Activated CD8-positive, alpha-beta T cell treated with anti-CD3 and anti-CD28 coated beads for 36 hours (primary cell): ENCODE measurements around the gene RAC2. TPM values are rescaled to one million over a fixed set of nuclear protein-coding genes. Genes with fewer than 3 reads are reported as not detected.

Source experiments
- ATAC-seq: fragments of 200-7000 bp; cut with Tn5 transposase; one replicate; pipeline ENCODE4 v1.10.0; 2021; ENCODE audit warnings: mild to moderate bottlenecking, moderate library complexity
- CTCF ChIA-PET: fragments of 350-600 bp; sonication (Branson Sonifier 250); formaldehyde crosslinking; loops from one replicate; lab custom pipeline; 2021; ENCODE audit warnings: antibody characterized with exemption; lab: Charles Lee
- POLR2A ChIA-PET: fragments of 350-600 bp; sonication (Branson Sonifier 250); formaldehyde crosslinking; loops from one replicate; lab custom pipeline; 2021; ENCODE audit warnings: antibody characterized with exemption; lab: Charles Lee
- DNase-seq: peaks from one replicate; pipeline ENCODE4 v3.0.0-alpha.2; 2020
- H3K27ac Mint-ChIP-seq: one replicate; pipeline ENCODE4 v1.8.0; 2021; ENCODE audit warnings: mild to moderate bottlenecking, mixed read lengths
- H3K27me3 Mint-ChIP-seq: one replicate; pipeline ENCODE4 v1.8.0; 2021; ENCODE audit warnings: mixed read lengths
- H3K36me3 Mint-ChIP-seq: one replicate; pipeline ENCODE4 v1.8.0; 2021; ENCODE audit warnings: low read depth, mixed read lengths
- H3K4me1 Mint-ChIP-seq: one replicate; pipeline ENCODE4 v1.8.0; 2021; ENCODE audit warnings: low read depth, mixed read lengths
- H3K4me3 Mint-ChIP-seq: one replicate; pipeline ENCODE4 v1.8.0; 2021; ENCODE audit warnings: mild to moderate bottlenecking, moderate library complexity, mixed read lengths
- H3K9me3 Mint-ChIP-seq: one replicate; pipeline ENCODE4 v1.8.0; 2021; ENCODE audit warnings: mixed read lengths
- CTCF ChIP-seq: fragments of 200-600 bp; IDR thresholded peaks from one replicate; pipeline ENCODE4 v1.8.0; 2022; ENCODE audit warnings: antibody characterized with exemption, mild to moderate bottlenecking
- intact Hi-C: fragments of 100-400 bp; cut with micrococcal nuclease; formaldehyde crosslinking; loops from one replicate; pipeline ENCODE4 v1.10.0; 2022
- total RNA-seq, 2 experiments: library from RNA; stranded (reverse); gene quantifications; one replicate each; pipeline ENCODE4 v1.2.3, GENCODE V29; 2021

The RAC2 gene
- total RNA-seq, 2 experiments from 2014 or later: 699 to 717 TPM

- POLR2A ChIA-PET: interaction anchor here (1.2 to 5.3 kb wide), 3 partner anchors 8 to 19 kb away, joined by 3 to 61 read pairs (median 7); partner anchors contain the start of gene RAC2
- CTCF ChIA-PET: interaction anchor here (1.0 to 3.3 kb wide), 5 partner anchors 14 to 61 kb away, joined by 3 to 25 read pairs (median 9); no protein-coding TSS in a partner anchor
- Mint-ChIP-seq H3K27me3 (no peaks in the 10 kb centered on the region), H3K36me3 (peaks cover 87% of the 10 kb centered on the region), H3K27ac (peak overlapping the region; percentile 94), H3K9me3 (peaks cover 22% of the 10 kb centered on the region), H3K4me3 (no peak overlapping the region), H3K4me1 (peaks cover 84% of the 10 kb centered on the region)
- no peak for TF ChIP-seq CTCF
- intact Hi-C loops: no loop called here
- ATAC-seq: no peak
- peak; percentile 37 for DNase-seq
These were observed 19.2 kb downstream of the RAC2 start for GRCh38 chr22:37224757-37225420.

GRCh38 chr22:37223965-37224551 lies 20.0 kb downstream of the RAC2 start:
- Mint-ChIP-seq H3K27ac (peak overlapping the region; percentile 94), H3K36me3 (peaks cover 82% of the 10 kb centered on the region), H3K4me1 (peaks cover 84% of the 10 kb centered on the region), H3K9me3 (peaks cover 22% of the 10 kb centered on the region), H3K4me3 (peak overlapping the region; percentile 31), H3K27me3 (no peaks in the 10 kb centered on the region)
- no peak for TF ChIP-seq CTCF
- ATAC-seq (peak; percentile 35), DNase-seq (peak; percentile 65)
- ChIA-PET POLR2A (interaction anchor here (0.6 to 5.3 kb wide), 5 partner anchors 8 to 80 kb away, joined by 3 to 61 read pairs (median 3); partner anchors contain the start of gene RAC2), CTCF (interaction anchor here (0.6 to 3.3 kb wide), 5 partner anchors 15 to 60 kb away, joined by 3 to 25 read pairs (median 9); no protein-coding TSS in a partner anchor)
- intact Hi-C loops: no loop called here

- Mint-ChIP-seq H3K27me3 (no peaks in the 10 kb centered on the region), H3K9me3 (peaks cover 22% of the 10 kb centered on the region), H3K4me3 (peak overlapping the region; percentile 28), H3K27ac (peak overlapping the region; percentile 94), H3K4me1 (peaks cover 85% of the 10 kb centered on the region), H3K36me3 (peaks cover 70% of the 10 kb centered on the region)
- peak; percentile 18 for ATAC-seq
- peak; percentile 74 for DNase-seq
- CTCF ChIA-PET: interaction anchor here (0.7 to 2.0 kb wide), 6 partner anchors 21 to 62 kb away, joined by 3 to 11 read pairs (median 4); partner anchors contain the start of gene RAC2
- no peak for TF ChIP-seq CTCF
- intact Hi-C loops: no loop called here
- POLR2A ChIA-PET: interaction anchor here (0.8 to 5.3 kb wide), 10 partner anchors 10 to 143 kb away, joined by 3 to 61 read pairs (median 6); partner anchors contain the start of gene RAC2
These were observed 21.6 kb downstream of the RAC2 start for GRCh38 chr22:37222440-37222971.

- DNase-seq: peak; percentile 46
- H3K9me3 Mint-ChIP-seq: peaks cover 22% of the 10 kb centered on the region
- POLR2A ChIA-PET: interaction anchor here (1.1 to 5.3 kb wide), 9 partner anchors 8 to 142 kb away, joined by 3 to 61 read pairs (median 9); partner anchors contain the start of gene RAC2
These were observed 22.4 kb downstream of the RAC2 start for GRCh38 chr22:37221424-37222333.

More at GRCh38 chr22:37221424-37222333, 22.4 kb downstream of the RAC2 start:
- H3K36me3 Mint-ChIP-seq: peaks cover 74% of the 10 kb centered on the region
- no peak for TF ChIP-seq CTCF
- CTCF ChIA-PET: interaction anchor here (0.7 to 2.0 kb wide), 7 partner anchors 20 to 370 kb away, joined by 3 to 11 read pairs (median 5); partner anchors contain the start of gene RAC2
- ATAC-seq: no peak
- intact Hi-C loops: no loop called here
- H3K4me3 Mint-ChIP-seq: peak overlapping the region; percentile 28
- peak overlapping the region; percentile 94 for H3K27ac Mint-ChIP-seq
- H3K27me3 Mint-ChIP-seq: no peaks in the 10 kb centered on the region
- peaks cover 92% of the 10 kb centered on the region for H3K4me1 Mint-ChIP-seq
